LHCN-M2 (cell line): ENCODE data around the gene CCDC87. TPM values are rescaled to one million over a fixed set of nuclear protein-coding genes. Genes with fewer than 3 reads are reported as not detected.

Experiments used
- DNase-seq: peaks from one replicate; pipeline ENCODE4 v3.0.0-alpha.2; 2012; ENCODE audit warnings: low read depth
- total RNA-seq: library from RNA; depleted of rRNA; stranded (reverse); fragments of >200 nt; gene quantifications from 2 replicates; pipeline ENCODE4 v1.2.3, GENCODE V29; 2014

CCDC87 gene
- total RNA-seq, 1 experiment from 2014 or later: 0.34 TPM

- DNase-seq: no peak
Observed at GRCh38 chr11:66581261-66581660, 11.6 kb downstream of the CCDC87 start.

DNA sequence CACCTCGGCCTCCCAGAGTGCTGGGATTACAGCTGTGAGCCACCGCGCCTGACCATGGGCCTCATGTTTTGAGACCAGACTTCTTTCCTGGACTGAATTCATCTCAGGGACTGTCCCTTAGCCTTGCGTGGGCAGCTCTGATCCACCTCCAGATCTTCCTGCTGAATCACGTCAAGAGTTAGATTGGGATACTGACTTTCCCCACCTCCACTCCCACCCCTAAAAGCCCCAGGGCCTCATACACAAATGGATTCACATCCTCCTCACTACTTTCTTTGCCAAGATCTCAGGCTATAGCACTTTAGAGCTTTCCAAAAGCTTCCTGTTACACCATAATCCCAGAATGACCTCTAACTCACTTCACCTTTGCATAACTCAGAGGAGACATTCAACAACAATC, 12.1 kb downstream of the CCDC87 start:
- DNase-seq: no peak

GRCh38 chr11:66579017-66579606, 13.8 kb downstream of the CCDC87 start:
- DNase-seq: peak; percentile 43

GRCh38 chr11:66570850-66571180, 22.0 kb downstream of the CCDC87 start:
- no peak for DNase-seq

GRCh38 chr11:66570079-66570849, 22.6 kb downstream of the CCDC87 start:
- DNase-seq: no peak

DNA sequence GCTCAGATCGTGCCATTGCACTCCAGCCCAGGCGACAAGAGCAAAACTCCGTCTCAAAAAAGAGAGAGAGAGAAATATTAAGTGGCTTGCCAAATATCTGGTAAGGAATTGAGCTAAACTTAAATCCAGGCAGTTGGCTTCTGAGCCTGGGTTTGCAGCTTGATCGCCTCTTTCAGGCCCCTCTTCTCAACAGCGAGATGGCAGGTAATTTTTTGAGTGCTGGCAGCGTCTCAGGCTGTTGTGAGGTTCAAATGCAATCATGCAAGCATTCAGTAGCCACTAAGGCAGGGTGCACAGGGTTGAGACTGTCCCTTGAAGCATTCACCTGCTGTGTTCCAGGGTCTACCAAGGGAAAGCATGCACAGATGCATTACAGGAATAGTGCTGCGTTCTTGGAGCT, 23.8 kb downstream of the CCDC87 start:
- DNase-seq: no peak

GRCh38 chr11:66568124-66568916, 24.5 kb downstream of the CCDC87 start, which contains the start of gene CTSF:
Gene CTSF (minus strand): TSS chr11:66568606. CDS start chr11:66568486, 120 bp downstream.
- peak; percentile 75 for DNase-seq

DNA sequence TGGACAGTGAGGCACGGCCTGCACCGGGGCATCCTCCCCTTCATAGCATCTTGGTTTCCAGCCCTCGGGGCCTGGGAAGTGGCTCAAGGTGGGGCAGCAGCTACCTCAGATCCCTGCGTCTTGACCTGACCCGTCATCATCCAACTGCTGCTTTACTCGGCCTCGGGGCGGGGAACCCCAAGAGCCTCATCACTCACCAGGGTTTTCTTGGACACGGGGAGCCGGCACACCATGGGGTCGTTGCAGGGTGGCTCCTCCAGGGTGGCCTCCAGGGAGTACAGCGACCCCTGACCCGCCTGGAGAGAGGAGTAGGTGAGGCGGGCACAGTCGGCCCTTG, 25.1 kb downstream of the CCDC87 start:
- no peak for DNase-seq

GRCh38 chr11:66566221-66566620, 26.6 kb downstream of the CCDC87 start:
- no peak for DNase-seq

- DNase-seq: no peak
Observed at GRCh38 chr11:66564984-66565383, 27.9 kb downstream of the CCDC87 start.

- no peak for DNase-seq
Observed at GRCh38 chr11:66564538-66564937, 28.3 kb downstream of the CCDC87 start.

GRCh38 chr11:66563832-66564231, 29.0 kb downstream of the CCDC87 start:
- DNase-seq: no peak

GRCh38 chr11:66562907-66563583, 29.8 kb downstream of the CCDC87 start:
- no peak for DNase-seq

DNA sequence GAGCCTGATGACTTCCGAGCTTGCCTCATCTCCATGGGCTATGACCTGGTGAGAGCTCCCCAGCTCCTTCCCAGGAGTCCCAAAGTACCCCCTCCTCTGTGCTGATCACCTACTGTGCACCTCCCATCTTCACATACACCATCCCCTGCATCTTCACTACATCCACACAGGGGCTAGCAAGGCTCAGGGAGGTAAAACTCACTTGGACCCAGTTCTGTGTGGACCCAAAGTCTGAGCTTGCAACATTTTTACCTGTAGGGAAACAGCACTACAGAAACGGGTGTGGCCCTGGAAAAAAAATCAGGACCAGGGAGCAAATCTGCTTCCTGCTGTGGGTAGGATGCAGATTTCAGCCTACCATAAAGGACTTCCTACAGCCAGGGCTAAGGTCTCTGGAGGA, 30.6 kb downstream of the CCDC87 start:
- no peak for DNase-seq

DNA sequence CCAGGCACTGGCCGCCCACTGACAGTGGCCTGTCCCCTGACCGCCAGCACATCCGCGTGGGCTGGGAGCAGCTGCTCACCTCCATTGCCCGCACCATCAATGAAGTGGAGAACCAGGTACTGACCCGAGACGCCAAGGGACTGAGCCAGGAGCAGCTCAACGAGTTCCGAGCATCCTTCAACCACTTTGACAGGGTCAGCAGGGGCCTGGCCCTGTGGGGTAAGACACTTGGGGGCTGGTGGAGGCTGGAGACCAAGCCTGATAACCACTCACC, 31.0 kb downstream of the CCDC87 start:
- no peak for DNase-seq

DNA sequence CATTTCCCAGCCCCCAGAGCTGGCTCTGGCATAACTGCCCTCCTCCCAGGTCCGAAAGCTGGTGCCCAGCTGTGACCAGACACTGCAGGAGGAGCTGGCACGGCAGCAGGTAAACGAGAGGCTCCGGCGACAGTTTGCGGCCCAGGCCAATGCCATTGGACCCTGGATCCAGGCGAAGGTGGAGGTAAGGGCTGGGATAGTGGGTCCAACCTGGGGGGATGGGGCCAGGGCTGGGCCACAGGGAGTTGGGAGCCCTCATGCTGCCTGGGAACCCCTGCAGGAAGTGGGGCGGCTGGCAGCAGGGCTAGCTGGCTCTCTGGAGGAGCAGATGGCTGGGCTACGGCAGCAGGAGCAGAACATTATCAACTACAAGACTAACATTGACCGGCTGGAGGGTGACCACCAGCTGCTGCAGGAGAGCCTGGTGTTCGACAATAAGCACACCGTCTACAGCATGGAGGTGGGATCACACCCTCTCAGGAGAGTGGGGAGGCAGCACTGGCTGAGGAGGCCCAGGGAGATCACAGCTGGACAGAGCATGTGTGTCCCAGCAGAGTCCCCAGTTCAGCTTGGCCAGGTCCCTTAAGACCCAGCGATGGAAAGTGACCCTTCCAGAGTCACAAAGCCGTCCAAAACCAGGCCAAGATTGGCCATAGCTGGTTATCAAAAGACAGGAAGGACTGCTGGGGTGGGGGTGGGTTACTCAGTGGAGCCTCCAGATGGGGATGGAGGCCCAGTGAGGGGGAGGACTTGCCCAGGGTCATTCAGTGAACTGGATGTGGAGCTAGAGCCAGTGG, 31.5 kb downstream of the CCDC87 start:
- no peak for DNase-seq

DNA sequence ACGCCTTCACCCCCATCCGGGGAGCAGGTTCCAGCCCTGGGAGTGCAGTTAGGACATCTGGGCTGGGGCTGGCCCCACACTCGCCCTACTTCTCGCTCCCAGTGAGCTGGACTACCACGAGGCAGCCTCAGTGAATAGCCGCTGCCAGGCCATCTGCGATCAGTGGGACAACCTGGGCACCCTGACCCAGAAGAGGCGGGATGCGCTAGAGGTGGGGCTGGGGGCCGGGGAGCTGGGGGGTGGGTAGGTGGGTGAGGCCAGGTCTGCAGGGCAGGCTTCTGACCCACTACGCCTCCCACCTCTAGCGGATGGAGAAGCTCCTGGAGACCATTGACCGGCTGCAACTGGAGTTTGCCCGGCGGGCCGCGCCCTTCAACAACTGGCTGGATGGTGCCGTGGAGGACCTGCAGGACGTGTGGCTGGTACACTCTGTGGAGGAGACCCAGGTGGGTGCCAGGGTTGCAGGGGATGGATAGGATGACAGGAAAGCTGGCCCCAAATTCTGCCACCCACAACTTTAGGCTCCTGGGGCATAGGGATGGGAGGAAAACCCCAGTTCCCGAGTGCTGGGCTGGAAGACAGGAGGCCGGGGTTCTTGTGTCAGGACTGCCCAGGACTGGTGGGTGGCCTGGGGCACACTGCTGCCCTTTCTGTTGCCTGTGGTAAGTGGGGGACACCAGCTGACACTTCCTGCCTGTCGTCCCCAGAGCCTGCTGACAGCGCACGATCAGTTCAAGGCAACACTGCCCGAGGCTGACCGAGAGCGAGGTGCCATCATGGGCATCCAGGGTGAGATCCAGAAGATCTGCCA, 32.8 kb downstream of the CCDC87 start:
- DNase-seq: no peak

DNA sequence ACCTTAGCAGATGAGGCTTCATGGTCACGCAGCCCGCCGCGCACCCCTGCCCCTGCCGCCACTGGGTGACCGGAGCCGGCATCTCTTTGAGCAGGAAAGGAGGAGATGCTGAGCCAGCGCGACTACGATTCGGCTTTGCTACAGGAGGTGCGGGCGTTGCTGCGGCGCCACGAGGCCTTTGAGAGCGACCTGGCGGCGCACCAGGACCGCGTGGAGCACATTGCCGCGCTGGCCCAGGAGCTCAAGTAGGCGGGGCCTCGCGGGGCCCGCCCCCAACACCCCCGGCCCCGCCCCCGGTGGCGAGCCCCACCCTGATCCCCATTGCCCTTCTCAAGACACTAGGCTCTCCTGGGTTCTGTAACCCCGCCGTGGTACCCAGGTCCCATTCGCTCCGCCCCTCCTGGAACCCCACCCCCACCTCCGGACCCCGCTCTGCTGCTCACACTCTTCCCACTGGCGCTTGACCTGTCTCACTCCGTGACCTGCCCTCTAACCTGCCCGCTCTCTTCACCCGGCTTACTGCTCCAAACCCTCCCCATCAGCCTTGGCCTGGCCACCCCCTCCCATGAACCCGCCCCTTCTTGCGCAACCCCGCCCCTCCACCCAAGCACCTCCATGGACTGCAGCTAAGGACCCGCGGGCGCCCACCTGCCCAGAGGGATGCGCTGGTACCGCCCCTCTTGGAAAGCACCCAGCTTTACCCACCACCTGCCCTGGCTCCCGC, 33.6 kb downstream of the CCDC87 start:
- no peak for DNase-seq

DNA sequence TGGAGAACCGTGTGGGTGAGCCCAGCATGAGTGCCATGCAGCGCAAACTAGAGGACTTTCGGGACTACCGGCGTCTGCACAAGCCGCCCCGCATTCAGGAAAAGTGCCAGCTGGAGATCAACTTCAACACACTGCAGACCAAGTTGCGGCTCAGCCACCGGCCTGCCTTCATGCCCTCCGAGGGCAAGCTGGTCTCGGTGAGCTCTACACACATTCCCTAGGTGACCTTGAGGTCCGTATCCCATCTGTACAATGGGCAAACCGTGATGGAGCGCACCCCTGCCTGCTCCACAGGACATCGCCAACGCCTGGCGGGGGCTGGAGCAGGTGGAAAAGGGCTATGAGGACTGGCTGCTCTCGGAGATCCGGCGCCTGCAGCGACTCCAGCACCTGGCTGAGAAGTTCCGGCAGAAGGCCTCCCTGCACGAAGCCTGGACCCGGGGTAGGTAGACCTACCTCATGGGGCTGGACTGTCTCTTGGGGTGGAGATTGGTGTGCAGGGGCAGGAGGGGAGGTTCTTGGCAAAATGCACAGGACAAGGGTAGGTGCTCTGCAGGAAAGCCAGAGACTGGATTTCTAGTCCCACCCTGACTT, 35.0 kb downstream of the CCDC87 start:
- DNase-seq: no peak

GRCh38 chr11:66556086-66556485, 36.8 kb downstream of the CCDC87 start:
- DNase-seq: no peak
